ENCODE measurements around the gene LAMA3.

- TF ChIP-seq CTCF (IDR thresholded peaks at IDR 0.05) (no peak), POLR2A (IDR thresholded peaks at IDR 0.05) (no peak)
These were observed 45.8 kb downstream of the LAMA3 start for GRCh38 chr18:23735021-23735464.
